ENCODE results near the gene DDI1. TPM values are rescaled to one million over a fixed set of nuclear protein-coding genes. Genes with fewer than 3 reads are reported as not detected.

The DDI1 gene
- total RNA-seq, 1 donor from 2014 or later = not detected

GRCh38 chr11:104078995-104079394 lies 42.6 kb downstream of the DDI1 start:
- DNase-seq = no peak

GRCh38 chr11:104086621-104087020 lies 50.2 kb downstream of the DDI1 start:
- DNase-seq = no peak

Other genes starting within 250 kb of the DDI1 start
- 22.1 and 34.9 TPM in 2 replicates for gene PDGFD, start 127.5 kb downstream of the DDI1 start, total RNA-seq